Keratinocyte (primary cell): Measurements from ENCODE around the gene SHD.

Experiments
- CTCF ChIP-seq, 3 experiments: IDR thresholded peaks in 1 of 3; conservative IDR thresholded peaks in 1 of 3; optimal IDR thresholded peaks in 1 of 3; 2 replicates in 2 of 3; 3 replicates in 1 of 3; pipeline versions ENCODE3 to v1.5.1; 2011; ENCODE audit warnings: low read length in 3 of 3, mild to moderate bottlenecking in 3 of 3, moderate library complexity in 2 of 3, control low read depth in 1 of 3, inconsistent platforms in 1 of 3; ENCODE audit not compliant: insufficient read depth in 2 of 3; ENCODE audit errors: extremely low read depth in 1 of 3
- EZH2 ChIP-seq: IDR thresholded peaks from one replicate; pipeline ENCODE4 v1.6.1; 2012; ENCODE audit warnings: inconsistent platforms, mild to moderate bottlenecking, low read length, moderate library complexity

- TF ChIP-seq CTCF (optimal IDR thresholded peaks at IDR 0.05 in 1 of 3, IDR thresholded peaks at IDR 0.05 in 1 of 3, conservative IDR thresholded peaks at IDR 0.05 in 1 of 3; ENCODE audit: extremely low read depth in 1 of 3, insufficient read depth in 2 of 3, low read length in 3 of 3) = no peak
- no peak for TF ChIP-seq EZH2
Observed at GRCh38 chr19:4279267-4279529, 132 bp downstream of the SHD start.
